Measurements from ENCODE around the gene EIF4E1B.

DNA sequence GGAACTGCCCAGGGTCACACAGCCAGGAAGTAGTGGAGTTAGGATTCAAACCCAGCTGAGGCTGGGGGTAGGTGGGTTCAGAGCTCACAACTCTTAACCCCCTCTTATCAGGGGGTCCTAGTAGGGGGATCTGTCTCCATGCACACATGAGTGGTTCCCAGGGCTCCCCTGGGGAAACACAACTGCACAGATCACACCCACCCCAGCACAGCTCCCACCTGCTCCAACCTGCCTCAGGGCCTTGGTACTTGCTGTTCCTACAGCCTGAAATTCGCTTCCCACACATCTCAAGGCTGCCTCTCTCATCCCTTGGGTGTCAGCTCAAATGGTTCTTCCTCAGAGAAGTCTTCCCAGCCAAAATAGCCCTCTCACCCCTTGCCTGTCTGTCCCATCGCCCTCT is 5.0 kb upstream of the EIF4E1B start:
- TF ChIP-seq, protein P1, sequence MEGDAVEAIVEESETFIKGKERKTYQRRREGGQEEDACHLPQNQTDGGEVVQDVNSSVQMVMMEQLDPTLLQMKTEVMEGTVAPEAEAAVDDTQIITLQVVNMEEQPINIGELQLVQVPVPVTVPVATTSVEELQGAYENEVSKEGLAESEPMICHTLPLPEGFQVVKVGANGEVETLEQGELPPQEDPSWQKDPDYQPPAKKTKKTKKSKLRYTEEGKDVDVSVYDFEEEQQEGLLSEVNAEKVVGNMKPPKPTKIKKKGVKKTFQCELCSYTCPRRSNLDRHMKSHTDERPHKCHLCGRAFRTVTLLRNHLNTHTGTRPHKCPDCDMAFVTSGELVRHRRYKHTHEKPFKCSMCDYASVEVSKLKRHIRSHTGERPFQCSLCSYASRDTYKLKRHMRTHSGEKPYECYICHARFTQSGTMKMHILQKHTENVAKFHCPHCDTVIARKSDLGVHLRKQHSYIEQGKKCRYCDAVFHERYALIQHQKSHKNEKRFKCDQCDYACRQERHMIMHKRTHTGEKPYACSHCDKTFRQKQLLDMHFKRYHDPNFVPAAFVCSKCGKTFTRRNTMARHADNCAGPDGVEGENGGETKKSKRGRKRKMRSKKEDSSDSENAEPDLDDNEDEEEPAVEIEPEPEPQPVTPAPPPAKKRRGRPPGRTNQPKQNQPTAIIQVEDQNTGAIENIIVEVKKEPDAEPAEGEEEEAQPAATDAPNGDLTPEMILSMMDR (IDR thresholded peaks at IDR 0.05), result no peak
- TF ChIP-seq EP300 (IDR thresholded peaks at IDR 0.05), result no peak
- no peak for TF ChIP-seq POLR2A (IDR thresholded peaks at IDR 0.05)

Data from tibial nerve (tissue), 4 donors.